ENCODE measurements around the gene BCAT1. TPM values are rescaled to one million over a fixed set of nuclear protein-coding genes. Genes with fewer than 3 reads are reported as not detected.
"Not testable (repeated sequence)": the region's sequence is repeated elsewhere in the genome, so short reads cannot be mapped to it uniquely, and the experiment has no call there.

Gene BCAT1
- total RNA-seq, 1 donor from 2014 or later = 8.9 TPM

DNA sequence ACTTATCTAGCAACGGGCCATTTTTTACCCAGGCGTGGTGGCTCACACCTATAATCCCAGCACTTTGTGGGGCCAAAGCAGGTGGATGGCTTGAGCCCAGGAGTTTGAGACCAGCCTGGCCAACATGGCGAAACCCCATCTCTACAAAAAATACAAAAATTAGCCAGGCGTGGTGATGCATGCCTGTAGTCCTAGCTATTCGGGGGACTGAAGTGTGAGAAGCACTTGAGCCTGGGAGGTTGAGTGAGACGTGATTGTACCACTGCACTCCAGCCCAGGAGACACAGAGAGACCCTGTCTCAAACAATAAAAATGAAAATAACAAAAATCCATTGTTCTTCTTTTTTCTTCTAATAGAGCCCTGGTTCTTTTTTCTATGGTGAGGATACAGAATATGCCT is 7.5 kb upstream of the BCAT1 start:
- ATAC-seq = not testable (repeated sequence)

DNA sequence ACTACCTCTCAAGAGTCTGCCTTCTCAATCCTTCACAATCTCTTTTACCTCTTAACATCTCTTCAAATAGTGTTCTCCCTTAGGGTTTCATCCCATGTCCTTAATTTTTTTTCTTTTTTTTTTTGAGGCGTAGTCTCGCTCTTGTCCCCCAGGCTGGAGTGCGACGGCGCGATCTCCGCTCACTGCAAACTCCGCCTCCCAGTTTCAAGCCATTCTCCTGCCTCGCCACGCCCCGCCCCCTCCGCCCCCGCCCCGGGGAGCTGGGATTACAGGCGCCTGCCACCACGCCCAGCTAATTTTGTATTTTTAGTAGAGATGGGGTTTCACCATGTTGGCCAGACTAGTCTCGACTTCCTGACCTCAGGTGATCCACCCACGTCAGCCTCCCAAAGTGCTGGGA is 7.0 kb upstream of the BCAT1 start:
- ATAC-seq = no peak

DNA sequence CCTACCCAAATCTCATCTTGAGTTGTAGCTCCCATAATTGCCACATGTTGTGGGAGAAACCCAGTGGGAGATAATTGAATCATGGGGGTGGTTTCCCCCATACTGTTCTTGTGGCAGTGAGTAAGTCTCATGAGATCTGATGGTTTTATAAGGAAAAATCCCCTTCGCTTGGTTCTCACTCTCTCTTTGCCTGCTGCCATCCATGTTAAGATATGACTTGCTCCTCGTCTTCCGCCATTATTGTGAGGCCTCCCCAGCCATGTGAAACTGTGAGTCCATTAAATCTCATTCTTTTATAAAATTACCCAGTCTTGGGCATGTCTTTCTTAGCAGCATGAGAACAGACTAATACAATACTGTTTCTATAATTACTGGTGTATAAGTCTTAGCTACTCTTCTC is 6.5 kb upstream of the BCAT1 start:
- no peak for ATAC-seq

DNA sequence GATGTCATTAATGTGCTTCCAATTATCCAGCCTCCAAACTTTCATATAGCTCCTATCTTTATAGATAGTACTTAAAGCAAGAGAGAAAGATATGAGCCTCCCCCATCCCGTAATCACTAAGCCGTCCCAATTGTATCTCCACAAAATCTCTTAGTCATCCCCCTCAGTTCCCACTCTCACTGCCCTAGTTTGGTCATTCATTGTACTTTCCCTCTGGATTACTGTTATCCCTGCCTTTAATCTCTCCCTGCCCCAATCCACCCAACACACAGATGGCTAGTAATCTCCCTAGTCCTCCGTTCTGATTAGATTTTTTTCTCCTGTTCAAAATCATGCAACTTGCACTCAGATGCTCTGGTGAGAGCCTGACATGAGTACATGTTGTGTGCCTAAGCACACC is 5.4 kb upstream of the BCAT1 start:
- no peak for ATAC-seq

DNA sequence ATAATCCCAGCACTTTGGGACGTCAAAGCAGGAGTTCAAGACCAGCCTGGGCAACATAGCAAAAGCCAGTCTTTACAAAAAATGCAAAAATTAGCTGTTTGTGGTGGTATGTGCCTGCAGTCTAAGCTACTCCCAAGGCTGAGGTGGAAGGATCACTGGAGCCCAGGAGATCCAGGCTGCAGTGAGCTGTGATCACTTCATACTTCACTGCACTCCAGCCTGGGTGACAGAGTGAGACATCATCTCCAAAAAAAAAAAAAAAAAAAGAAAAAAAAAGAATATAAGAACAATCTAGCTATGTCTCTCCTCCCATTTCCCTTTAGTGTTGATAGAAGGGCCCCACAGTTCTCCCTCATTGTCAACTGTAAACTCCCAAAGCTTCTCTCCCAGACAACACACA is 3.5 kb upstream of the BCAT1 start:
- no peak for ATAC-seq

DNA sequence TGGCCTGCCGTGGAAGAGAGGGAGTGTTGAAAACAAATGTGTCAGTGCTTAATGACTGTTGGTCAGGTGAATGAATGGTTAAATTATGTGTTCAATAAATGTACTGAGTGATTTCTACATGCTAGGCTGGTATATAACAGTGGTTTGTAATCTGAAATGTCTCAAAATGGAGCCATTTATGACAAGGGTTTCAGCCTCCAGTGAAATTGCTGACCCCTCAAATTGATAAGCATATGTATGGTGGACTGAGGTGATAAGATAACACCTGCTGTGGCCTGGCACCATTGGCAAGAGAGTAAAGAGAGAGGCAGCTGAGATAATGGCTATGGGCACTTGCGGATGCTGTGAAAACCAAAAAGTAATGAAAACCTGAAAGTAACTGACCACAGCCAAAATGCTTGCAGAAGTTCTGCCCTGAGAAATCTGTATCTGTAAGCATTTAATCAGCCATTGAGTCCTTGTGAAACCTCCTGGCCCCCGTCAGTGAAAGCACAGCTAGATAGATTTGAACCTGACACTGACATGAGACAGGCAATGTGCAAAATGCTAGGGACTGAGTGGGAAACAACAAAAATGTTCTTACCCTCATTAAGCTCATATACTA is 1.4 kb upstream of the BCAT1 start:
- ATAC-seq = no peak

DNA sequence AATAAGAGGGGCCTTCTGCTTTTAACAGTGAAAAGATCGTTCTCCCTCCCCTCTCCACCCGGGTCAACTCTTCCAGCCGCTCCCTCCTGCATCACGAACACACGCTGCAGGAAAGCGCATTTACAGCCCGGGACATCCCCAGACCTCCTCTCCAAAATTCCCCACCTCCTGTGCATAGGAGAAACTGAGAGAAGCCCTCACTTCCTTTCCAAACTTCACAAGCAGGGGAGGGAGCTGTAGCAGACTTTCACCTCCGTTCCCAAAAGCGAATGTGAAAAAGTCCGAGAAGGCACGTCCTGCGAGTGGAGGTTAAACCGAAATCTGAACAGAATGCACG is 513 bp downstream of the BCAT1 start:
- ATAC-seq = peak; percentile 22

DNA sequence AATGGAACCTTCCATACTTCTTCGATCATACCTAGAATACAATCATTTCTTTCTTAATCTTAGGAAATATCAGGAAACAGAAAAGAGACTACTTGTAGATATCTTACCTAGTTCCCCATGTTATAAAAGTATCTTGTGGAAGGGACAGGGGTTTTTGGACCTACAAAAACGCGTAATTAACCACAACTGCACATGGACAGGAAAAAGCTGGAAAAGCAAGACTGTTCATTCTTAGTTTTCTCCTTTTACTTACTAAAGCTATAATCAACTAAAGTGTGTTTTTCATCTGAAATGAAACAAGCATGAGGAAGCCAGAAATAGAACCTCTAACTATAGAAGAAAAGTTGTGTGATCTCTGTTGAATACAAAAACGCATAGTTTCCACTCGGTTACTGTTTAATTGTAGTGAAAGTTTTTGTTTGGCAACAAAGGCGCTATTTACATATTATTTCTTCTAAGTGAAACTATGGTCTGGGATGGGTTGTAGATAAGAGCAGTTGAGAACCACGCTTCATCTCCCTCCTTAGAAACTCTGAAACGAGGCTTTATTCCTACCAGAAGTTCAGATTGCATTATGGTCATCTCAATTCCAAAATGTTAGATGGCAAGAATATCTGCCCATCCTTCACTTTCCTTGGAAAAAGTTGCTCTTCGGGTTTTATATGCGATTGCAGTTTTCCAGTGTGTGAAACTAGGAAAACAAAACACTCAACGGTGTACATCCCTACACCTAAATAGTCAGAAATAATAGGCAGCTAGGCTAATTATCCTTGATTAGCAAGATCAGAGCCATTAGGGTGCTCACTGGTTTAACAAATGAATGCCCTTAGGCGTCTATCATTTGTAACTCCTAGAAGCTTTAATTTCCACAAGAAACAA is 1.1 kb downstream of the BCAT1 start:
- no peak for ATAC-seq

DNA sequence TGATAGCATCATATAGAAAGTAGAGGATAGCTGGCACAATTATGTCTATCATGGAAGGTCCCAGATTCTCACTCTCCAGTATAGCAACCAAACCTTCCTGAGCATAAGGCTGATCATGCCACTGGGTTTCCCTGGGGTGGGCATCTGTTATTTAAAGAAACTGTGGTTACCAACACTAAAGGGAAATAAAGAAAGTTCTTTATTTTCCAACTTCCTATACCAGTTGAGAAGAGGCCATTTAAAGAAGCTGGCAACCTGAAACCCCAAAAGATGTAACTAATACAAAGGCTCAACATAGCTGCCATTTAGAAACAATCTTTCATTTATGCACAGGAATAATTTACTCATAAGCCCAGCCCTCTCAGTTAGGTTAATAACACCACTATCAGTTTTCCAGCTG is 3.1 kb downstream of the BCAT1 start:
- no peak for ATAC-seq

DNA sequence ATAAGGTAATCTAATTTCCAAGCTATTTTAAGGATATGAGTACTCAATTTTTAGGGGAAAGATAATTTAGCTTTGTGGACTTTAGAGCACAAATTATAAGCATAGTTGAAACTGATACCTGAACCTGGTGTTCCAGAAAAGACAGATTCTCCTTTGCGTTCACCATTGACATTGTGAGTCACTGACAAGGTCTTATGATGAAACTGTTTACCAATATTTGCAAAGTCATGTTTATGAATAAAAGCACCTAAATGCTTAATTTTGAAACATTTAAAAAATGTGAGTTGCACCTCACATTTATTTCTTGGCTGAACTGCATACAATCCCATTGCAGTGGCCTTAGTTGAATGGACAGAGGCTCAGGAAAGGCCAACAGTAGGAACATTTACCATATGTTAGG is 3.9 kb downstream of the BCAT1 start:
- ATAC-seq = no peak

DNA sequence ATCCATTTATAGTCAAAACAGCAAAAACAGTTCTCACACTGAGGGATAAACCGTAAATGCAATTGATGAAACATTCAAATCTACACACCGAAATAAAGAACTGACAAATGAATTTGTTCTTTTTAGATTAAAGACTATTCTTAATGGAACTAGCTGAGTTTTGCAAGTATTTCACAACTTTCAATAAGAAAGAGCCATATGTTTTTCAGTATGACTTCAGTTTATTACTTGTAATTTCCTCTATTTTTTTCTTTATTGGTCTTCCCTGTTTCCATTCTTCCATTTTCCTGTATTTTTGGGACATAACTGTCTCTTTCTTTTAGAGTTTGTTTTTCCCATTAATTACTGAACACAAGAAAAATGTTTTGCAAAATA is 4.3 kb downstream of the BCAT1 start:
- ATAC-seq = no peak

DNA sequence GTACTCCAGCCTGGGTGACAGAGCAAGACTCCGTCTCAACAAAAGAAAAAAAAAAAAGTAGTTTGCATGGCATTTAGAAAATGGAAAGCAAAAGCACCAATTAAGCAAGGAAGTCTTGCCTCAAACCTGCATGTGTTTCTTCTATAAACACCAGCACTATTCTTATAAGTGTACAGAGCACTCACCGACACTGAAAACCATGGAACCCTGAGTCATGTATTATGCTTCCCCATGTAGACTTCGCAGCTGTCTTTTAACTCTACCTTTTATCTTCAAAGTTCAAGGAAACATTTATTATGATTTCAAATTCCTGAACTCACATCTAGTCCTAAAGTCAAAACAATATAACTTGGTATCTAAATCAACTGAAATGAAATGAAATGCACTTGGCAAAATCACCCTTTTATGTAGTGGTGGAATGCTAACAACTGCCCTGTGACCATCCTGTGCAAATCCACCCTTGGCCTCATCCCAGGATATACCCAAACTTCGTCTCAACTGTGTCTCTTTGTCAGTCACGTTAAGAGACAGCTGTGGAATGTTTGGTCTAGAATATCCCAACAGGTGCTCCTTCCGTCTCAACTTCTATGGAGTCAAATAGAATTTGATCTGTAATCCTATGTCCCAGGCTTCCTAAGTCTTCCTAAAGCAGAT is 4.8 kb downstream of the BCAT1 start:
- no peak for ATAC-seq

DNA sequence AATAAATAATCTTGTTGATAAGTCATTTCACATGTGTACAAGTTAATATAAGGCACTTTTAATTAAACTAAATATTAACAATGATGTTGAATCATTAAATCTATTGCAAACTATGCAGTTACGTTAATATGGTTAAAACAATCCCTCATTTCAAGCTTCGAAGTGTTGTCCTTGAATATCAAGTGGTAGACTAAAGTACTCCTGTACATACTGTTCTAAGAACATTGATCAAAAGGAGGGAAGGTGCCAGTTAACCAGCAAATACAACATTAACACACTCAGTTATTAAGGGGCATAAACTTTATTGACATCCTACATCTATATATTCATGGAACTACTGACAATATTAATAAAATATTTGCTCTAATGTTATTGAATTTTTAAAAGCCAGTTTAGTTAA is 8.7 kb downstream of the BCAT1 start:
- no peak for ATAC-seq

DNA sequence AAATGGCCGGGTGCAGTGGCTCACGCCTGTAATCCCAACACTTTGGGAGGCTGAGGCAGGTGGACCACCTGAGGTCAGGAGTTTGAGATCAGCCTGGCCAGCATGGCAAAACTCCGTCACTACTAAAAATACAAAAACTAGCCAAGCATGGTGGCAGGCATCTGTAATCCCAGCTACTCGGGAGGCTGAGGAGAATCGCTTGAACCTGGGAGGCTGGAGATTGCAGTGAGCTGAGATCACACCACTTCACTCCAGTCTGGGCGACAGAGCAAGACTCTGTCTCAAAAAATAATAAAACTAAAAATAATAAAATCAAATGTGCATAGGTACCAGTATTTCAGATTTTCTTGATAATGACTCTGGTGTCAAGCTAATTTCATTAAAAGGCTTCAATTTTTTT is 9.3 kb downstream of the BCAT1 start:
- ATAC-seq = not testable (repeated sequence)

DNA sequence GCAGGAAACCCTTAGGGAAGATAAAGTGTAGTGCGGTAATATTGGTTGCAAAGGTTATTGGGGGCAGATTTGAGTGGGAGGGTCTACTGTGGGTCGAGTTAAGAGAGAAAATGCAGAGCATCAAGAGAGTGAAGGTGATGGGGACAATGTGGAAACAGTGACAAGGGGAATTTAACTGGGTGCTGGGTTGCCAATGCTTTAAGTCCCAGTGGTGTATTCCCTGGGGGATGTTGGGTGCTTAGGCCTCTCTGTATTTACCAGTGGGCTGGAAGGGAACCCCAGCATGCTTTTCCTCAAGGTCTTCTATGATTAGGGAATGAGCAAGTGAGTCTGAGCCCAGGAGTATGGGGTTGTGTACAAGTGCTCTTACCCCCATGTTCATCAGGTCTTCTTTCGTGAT is 10.6 kb downstream of the BCAT1 start:
- no peak for ATAC-seq

DNA sequence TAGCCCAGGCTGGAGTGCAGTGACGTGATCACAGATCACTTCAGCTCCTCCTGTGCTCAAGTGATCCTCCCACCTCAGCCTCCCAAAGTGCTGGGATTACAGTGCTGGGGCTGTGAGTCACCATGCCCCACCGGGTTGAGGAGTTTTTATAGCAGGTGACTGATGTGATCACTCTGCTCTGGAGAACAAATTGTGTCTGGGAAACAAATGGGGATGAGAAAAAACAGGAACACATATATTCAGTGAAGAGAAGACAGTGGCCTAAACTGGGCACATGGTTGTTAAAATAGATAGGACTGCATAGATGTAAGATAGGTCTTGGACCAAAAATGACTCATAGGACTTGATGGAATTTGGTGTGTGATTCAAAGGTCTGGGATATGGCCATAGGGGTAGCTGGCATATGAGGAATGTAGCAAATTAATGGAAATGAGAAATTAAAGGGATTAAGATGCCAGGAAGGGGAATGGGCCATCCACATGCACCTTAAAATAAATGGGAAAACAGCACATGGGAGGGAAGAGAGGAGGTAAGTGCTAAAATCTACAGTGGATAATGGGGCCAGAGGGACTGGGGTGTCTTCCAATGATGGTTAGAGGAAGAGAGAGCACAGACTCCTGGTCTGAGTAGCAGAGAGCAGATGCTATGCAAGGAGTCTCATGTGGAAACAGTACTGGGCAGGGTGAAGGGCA is 11.2 kb downstream of the BCAT1 start:
- ATAC-seq = no peak

DNA sequence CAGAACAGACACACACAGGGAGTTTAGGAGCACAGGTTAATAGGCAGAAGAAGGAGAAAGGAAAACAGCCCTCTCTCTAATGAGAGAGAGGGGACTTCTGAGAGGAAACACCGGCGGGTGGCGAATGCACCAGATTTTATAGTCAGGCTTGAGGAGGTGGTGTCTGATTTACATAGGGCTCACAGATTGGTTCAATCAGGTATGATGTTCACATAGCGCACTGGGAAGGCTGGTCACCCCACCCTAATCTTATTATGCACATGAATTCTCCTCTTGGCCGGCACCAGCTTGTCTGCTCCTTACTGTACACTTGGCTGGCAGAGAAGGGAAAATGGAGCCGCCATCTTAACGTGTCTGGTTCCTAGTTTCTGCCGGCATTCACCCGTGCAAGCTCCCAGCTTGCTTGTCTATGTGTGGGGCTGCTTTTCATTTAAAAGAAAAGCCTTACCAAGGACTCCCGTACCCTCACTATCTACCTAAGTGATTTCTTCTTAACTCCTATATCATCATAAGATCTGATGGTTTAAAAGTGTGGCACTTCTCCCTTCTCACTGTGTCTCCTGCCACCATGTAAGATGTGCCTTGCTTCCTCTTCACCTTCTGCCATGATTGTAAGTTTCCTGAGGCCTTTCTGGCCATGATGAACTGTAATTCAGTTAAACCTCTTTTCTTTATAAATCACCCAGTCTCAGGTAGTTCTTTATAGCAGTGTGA is 15.1 kb downstream of the BCAT1 start:
- no peak for ATAC-seq

DNA sequence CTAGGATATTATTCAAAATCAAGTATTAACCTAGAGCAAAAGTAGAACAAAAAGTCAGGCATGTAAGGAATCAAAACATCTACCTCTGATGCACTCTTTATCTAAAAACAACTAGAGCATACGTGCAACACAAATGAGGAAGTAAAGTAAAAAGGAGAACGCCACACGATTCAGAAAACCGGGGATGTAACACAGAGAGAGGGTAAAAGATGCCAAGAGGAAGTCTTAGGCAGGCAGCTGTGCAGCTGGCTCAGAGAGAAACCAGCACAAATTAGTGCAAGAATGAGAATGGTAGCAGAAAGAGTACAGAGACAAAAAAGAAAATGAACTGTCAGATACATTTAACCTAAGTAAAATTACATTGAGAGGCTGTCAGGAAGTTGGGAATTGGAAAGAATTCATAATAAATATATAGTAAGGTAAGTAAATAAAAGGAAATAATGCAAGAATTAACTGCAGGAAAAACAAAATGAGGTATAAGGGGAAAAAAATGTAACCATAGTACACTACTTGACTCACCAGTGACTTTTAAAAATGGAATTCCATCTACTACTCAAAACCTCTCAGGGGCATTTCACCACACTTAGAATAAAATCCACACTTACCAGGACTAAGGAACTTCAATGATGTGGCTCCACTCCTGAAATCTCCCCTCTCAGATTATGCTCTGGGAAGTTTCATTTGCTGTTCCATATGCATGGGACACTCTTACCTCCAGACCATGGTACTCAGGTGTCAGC is 17.1 kb downstream of the BCAT1 start:
- ATAC-seq = no peak

DNA sequence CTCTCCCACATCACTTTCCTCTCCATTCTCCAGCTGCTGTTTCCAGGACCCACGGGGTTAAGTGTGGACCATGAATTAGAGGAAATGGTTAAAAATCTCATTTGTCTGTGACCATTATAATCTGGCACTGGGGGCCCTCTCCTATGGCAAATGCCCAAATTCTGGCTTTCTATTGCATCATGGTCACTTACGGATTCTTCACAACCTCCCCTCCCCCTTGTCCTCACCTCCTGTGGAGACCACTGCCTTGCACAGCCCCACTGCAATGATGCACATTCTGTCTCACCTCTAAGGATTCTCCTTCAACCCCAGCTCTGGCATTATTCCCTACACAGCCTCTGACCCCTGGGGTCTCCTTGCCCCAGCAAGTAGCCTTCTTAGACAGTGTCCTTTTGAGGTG is 18.9 kb downstream of the BCAT1 start:
- ATAC-seq = no peak

DNA sequence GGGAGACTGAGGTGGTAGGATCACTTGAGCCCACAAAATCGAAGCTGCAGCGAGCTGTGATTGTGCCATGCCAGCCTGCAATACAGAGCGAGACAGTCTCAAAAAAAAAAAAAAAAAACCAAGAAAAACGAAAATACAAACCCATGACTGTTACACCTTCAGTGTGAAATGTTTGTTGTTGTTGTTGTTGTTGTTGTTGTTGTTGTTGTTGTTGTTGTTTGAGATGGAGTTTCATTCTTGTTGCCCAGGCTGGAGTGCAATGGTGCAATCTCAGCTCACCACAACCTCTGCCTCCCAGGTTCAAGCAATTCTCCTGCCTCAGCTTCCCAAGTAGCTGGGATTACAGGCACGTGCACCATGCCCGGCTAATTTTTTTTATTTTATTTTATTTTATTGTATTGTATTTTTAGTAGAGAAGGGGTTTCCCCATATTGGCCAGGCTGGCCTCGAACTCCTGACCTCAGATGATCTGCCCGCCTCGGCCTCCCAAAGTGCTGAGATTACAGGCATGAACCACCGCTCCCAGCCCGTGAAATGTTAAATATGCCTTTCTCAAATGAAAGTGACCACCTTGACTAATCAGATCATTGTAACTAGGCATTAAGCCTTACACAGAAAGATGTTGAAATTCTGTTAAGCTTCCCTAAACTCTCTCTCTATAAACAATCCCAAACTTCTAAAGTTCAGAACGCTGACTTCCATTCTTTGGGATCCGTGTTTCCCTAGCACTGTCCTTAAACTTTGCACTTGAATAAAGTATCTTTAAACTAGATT is 20.2 kb downstream of the BCAT1 start:
- ATAC-seq = not testable (repeated sequence)

DNA sequence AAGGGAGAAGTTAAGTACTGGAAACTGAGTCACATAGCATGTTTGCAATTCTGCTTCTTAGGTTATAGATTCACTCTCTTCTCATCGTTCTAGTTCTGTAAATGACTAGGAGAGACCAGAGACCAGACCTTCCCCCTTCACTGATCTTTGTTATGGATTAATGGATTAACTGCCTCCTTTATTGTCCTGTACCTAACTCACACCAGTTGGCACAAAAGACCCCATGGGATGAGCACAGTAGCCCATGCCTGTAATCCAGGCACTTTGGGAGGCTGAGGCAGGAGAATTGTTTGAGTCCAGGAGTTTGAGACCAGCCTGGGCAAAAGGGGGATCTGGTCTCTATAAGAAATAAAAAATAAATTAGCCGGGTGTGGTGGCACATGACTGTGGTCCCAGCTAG is 20.8 kb downstream of the BCAT1 start:
- no peak for ATAC-seq
